ENCODE measurements around the gene DIMT1. TPM values are rescaled to one million over a fixed set of nuclear protein-coding genes. Genes with fewer than 3 reads are reported as not detected.

The DIMT1 gene
- total and polyA plus RNA-seq, 4 experiments from 2014 or later: 27.9 to 53.5 (median 40.3) TPM

DNA sequence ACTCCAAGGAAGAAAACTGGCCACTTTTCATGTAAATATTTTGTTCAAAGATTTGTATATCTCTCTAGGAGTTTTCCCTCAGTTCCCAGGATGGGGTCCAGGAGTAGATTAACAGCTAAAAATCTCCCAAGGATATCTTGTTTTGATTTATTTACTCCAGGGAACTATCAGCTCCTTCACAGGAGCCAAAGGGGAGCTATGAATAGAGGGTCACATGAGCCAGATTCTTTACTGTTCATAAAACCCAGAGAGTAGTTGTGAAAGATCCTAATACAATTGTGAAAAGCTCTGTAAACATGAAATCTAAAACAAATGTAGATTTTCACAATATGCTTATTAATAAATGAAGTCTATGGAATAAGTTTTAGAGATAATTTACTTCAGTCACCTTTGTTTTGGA, 16.9 kb downstream of the DIMT1 start:
- Mint-ChIP-seq H3K36me3 (peaks cover 30 to 63% of the 10 kb centered on the region in 2 donors), H3K4me1 (peaks cover 0 to 4% (median 0%) of the 10 kb centered on the region in 4 donors), H3K27ac (peak overlapping the region in 5 of 7 donors; percentile 26 to 54 (median 48)), H3K9me3 (no peaks in the 10 kb centered on the region), H3K4me3 (no peak overlapping the region), H3K27me3 (no peaks in the 10 kb centered on the region)
- ChIA-PET CTCF (ENCODE audit: partially characterized antibody) (interaction anchor here (0.8 to 1.8 kb wide), 4 partner anchors 8 to 163 kb away, joined by 3 to 6 read pairs (median 4); partner anchors contain the start of gene IPO11), POLR2A (ENCODE audit: partially characterized antibody) (interaction anchor here (3.2 kb wide), 1 partner anchor 16 kb away, joined by 25 read pairs; the partner anchor contains the start of gene DIMT1)
- H3K4me3 ChIP-seq (ENCODE audit: low read length in 2 of 2): no peak overlapping the region
- H3K27ac ChIP-seq (ENCODE audit: low read depth, low read length): no peak overlapping the region
- no peaks in the 10 kb centered on the region for H3K4me1 ChIP-seq (ENCODE audit: insufficient read depth, low read length)
- H3K9me3 ChIP-seq (ENCODE audit: control insufficient read depth in 1 of 2, low read length in 2 of 2): no peaks in the 10 kb centered on the region
- no peak for DNase-seq
- H3K27me3 ChIP-seq (ENCODE audit: insufficient read depth, low read length): no peaks in the 10 kb centered on the region
- intact Hi-C loops (cut with micrococcal nuclease): no loop called here
- H3K36me3 ChIP-seq (ENCODE audit: insufficient read depth, low read length): peaks cover 48% of the 10 kb centered on the region

DNA sequence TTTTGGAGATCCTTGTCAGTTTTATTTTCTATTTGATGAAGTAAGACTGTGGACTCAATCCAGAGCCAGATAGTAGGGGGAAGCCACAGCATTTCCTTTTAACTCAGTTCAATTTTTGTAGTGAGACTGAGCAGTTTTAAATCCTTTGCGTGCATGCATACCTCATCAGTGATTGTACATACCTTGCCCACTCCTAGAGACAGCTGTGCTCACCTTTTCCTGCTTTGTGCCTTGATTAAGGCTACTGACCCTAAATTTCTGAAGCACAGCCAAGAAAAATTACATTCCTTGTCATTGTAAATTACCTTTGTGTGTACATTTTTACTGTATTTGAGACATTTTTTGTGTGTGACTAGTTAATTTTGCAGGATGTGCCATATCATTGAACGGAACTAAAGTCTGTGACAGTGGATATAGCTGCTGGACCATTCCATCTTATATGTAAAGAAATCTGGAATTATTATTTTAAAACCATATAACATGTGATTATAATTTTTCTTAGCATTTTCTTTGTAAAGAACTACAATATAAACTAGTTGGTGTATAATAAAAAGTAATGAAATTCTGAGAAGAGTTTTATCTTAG, 17.8 kb downstream of the DIMT1 start:
- Histone ChIP-seq H3K27me3 (ENCODE audit: insufficient read depth, low read length) (no peaks in the 10 kb centered on the region), H3K36me3 (ENCODE audit: insufficient read depth, low read length) (peaks cover 54% of the 10 kb centered on the region), H3K9me3 (ENCODE audit: control insufficient read depth in 1 of 2, low read length in 2 of 2) (no peaks in the 10 kb centered on the region), H3K27ac (ENCODE audit: low read depth, low read length) (no peak overlapping the region), H3K4me3 (ENCODE audit: low read length in 2 of 2) (no peak overlapping the region), H3K4me1 (ENCODE audit: insufficient read depth, low read length) (no peaks in the 10 kb centered on the region)
- ChIA-PET POLR2A (ENCODE audit: partially characterized antibody) (interaction anchor here (3.2 kb wide), 1 partner anchor 17 kb away, joined by 25 read pairs; the partner anchor contains the start of gene DIMT1), CTCF (ENCODE audit: partially characterized antibody) (interaction anchor here (1.8 kb wide), 1 partner anchor 58 kb away, joined by 5 read pairs; no protein-coding TSS in a partner anchor)
- Mint-ChIP-seq H3K27ac (peak overlapping the region in 3 of 7 donors; percentile 6 to 54 (median 51)), H3K9me3 (no peaks in the 10 kb centered on the region), H3K4me3 (no peak overlapping the region), H3K4me1 (peaks cover 0 to 4% (median 0%) of the 10 kb centered on the region in 4 donors), H3K27me3 (no peaks in the 10 kb centered on the region), H3K36me3 (peaks cover 29 to 64% of the 10 kb centered on the region in 2 donors)
- no peak for DNase-seq
- intact Hi-C loops (cut with micrococcal nuclease): no loop called here

DNA sequence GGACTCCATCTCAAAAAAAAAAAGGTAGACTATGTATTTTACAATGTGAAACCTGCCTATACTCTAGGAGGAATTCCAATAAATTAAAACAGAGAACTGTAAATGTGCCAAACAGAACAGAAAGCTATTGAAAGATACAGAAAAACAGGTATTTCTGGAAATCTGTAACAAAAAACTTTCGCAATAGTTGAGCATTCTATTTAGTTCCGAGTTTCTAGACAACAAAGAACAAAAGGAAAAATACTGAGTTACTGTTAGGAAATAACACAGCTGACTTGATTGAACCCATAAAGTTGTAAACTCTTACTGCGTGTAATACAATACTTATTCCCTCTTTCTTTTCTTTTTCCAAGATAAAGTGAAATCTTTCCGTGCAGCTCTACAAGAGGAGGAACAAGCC, 18.6 kb downstream of the DIMT1 start:
- no peaks in the 10 kb centered on the region for H3K9me3 Mint-ChIP-seq
- Histone ChIP-seq H3K9me3 (ENCODE audit: control insufficient read depth in 1 of 2, low read length in 2 of 2) (no peaks in the 10 kb centered on the region), H3K4me3 (ENCODE audit: low read length in 2 of 2) (no peak overlapping the region), H3K27me3 (ENCODE audit: insufficient read depth, low read length) (no peaks in the 10 kb centered on the region), H3K36me3 (ENCODE audit: insufficient read depth, low read length) (peaks cover 52% of the 10 kb centered on the region), H3K27ac (ENCODE audit: low read depth, low read length) (no peak overlapping the region), H3K4me1 (ENCODE audit: insufficient read depth, low read length) (no peaks in the 10 kb centered on the region)
- H3K27ac Mint-ChIP-seq: peak overlapping the region in 2 of 7 donors; percentile 10 to 29
- H3K4me1 Mint-ChIP-seq: no peaks in the 10 kb centered on the region
- DNase-seq: no peak
- CTCF ChIA-PET (ENCODE audit: partially characterized antibody): interaction anchor here (0.9 kb wide), 1 partner anchor 41 kb away, joined by 3 read pairs; no protein-coding TSS in a partner anchor
- no peak overlapping the region for H3K4me3 Mint-ChIP-seq
- H3K27me3 Mint-ChIP-seq: no peaks in the 10 kb centered on the region
- intact Hi-C loops (cut with micrococcal nuclease): no loop called here
- H3K36me3 Mint-ChIP-seq: peaks cover 35 to 64% of the 10 kb centered on the region in 2 donors
- POLR2A ChIA-PET (ENCODE audit: partially characterized antibody): interaction anchor here (1.0 to 3.2 kb wide), 3 partner anchors 18 to 23 kb away, joined by 3 to 25 read pairs (median 5); partner anchors contain the start of gene DIMT1

DNA sequence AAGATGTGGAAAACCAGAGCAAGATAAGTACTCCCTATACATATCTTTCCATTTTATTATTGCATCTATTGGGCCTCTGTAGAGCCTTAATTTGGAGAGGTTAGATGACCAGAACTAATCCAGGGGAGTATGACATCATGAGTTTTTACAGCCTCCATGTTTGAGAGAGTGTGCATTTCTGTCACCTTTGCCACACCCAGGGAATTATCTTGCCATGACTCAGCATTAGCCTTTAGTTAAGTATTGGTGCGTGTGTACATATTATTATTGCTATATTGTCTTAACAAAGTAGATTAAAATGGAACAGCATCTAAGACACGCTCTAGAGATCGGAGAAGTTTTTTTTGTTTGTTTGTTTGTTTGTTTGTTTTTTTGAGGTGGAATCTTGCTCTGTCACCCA, 27.6 kb downstream of the DIMT1 start:
- CTCF ChIA-PET (ENCODE audit: partially characterized antibody): no interaction called here
- no peak for DNase-seq
- no peak overlapping the region for H3K27ac ChIP-seq (ENCODE audit: low read depth, low read length)
- Mint-ChIP-seq H3K9me3 (no peaks in the 10 kb centered on the region), H3K4me1 (peaks cover 0 to 2% (median 0%) of the 10 kb centered on the region in 4 donors), H3K27ac (peak overlapping the region in 2 of 7 donors; percentile 35 to 75), H3K36me3 (peaks cover 24 to 71% of the 10 kb centered on the region in 2 donors), H3K4me3 (no peak overlapping the region), H3K27me3 (no peaks in the 10 kb centered on the region)
- H3K9me3 ChIP-seq (ENCODE audit: control insufficient read depth in 1 of 2, low read length in 2 of 2): no peaks in the 10 kb centered on the region
- H3K36me3 ChIP-seq (ENCODE audit: insufficient read depth, low read length): peaks cover 60% of the 10 kb centered on the region
- POLR2A ChIA-PET (ENCODE audit: partially characterized antibody): no interaction called here
- no peaks in the 10 kb centered on the region for H3K4me1 ChIP-seq (ENCODE audit: insufficient read depth, low read length)
- intact Hi-C loops (cut with micrococcal nuclease): no loop called here
- H3K4me3 ChIP-seq (ENCODE audit: low read length in 2 of 2): no peak overlapping the region
- no peaks in the 10 kb centered on the region for H3K27me3 ChIP-seq (ENCODE audit: insufficient read depth, low read length)

DNA sequence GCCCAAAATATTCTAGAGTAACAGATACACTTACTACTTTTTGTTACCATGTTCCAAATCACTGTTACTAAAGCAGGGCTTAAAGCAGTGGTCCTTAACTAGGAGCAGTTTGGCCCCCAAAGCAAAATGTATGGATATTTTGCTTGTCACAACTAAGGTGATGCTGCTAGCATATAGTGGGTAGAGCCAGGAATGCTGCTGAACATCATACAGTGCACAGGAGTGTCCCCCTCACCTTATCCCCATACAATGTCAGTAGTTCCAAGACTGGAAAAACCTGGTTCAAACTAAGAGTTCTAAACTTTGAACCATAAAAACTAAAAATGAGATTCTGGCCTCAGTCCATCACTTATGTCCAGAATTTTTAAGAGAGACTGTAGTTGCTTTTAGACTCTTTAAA, 28.1 kb downstream of the DIMT1 start:
- intact Hi-C loops (cut with micrococcal nuclease): no loop called here
- no peaks in the 10 kb centered on the region for H3K9me3 Mint-ChIP-seq
- Histone ChIP-seq H3K4me3 (ENCODE audit: low read length in 2 of 2) (no peak overlapping the region), H3K27me3 (ENCODE audit: insufficient read depth, low read length) (no peaks in the 10 kb centered on the region), H3K36me3 (ENCODE audit: insufficient read depth, low read length) (peaks cover 55% of the 10 kb centered on the region), H3K9me3 (ENCODE audit: control insufficient read depth in 1 of 2, low read length in 2 of 2) (no peaks in the 10 kb centered on the region), H3K4me1 (ENCODE audit: insufficient read depth, low read length) (no peaks in the 10 kb centered on the region), H3K27ac (ENCODE audit: low read depth, low read length) (no peak overlapping the region)
- DNase-seq: no peak
- H3K4me1 Mint-ChIP-seq: peaks cover 0 to 2% (median under 1%) of the 10 kb centered on the region in 4 donors
- peaks cover 23 to 68% of the 10 kb centered on the region in 2 donors for H3K36me3 Mint-ChIP-seq
- no peaks in the 10 kb centered on the region for H3K27me3 Mint-ChIP-seq
- peak overlapping the region in 1 of 7 donors; percentile 35 for H3K27ac Mint-ChIP-seq
- H3K4me3 Mint-ChIP-seq: no peak overlapping the region
- POLR2A ChIA-PET (ENCODE audit: partially characterized antibody): no interaction called here
- CTCF ChIA-PET (ENCODE audit: partially characterized antibody): no interaction called here

DNA sequence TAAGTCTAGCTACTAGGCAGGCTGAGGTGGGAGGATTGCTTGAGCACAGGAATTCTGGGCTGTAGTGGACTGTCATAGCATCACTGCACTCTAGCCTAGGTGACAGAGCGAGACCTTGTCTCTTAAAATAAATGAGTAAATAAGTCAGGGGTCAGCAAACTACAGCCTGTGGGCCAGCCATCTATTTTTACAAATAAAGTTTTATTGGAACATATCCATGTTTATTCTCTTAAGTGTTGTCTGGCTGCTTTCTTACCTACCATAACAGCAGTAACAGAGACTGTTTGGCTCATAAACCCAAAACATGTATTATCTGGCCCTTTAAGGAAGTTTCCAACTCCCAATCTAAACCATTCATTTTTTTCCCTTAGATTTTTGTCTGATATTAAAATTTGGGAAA, 29.6 kb downstream of the DIMT1 start:
- Histone ChIP-seq H3K27ac (ENCODE audit: low read depth, low read length) (no peak overlapping the region), H3K4me3 (ENCODE audit: low read length in 2 of 2) (no peak overlapping the region), H3K36me3 (ENCODE audit: insufficient read depth, low read length) (peaks cover 49% of the 10 kb centered on the region), H3K4me1 (ENCODE audit: insufficient read depth, low read length) (no peaks in the 10 kb centered on the region), H3K27me3 (ENCODE audit: insufficient read depth, low read length) (no peaks in the 10 kb centered on the region), H3K9me3 (ENCODE audit: control insufficient read depth in 1 of 2, low read length in 2 of 2) (no peaks in the 10 kb centered on the region)
- peak overlapping the region in 2 of 7 donors; percentile 41 to 60 for H3K27ac Mint-ChIP-seq
- H3K9me3 Mint-ChIP-seq: no peaks in the 10 kb centered on the region
- peaks cover 0 to 4% (median 1%) of the 10 kb centered on the region in 4 donors for H3K4me1 Mint-ChIP-seq
- POLR2A ChIA-PET (ENCODE audit: partially characterized antibody): no interaction called here
- CTCF ChIA-PET (ENCODE audit: partially characterized antibody): no interaction called here
- DNase-seq: no peak
- H3K27me3 Mint-ChIP-seq: no peaks in the 10 kb centered on the region
- no peak overlapping the region for H3K4me3 Mint-ChIP-seq
- intact Hi-C loops (cut with micrococcal nuclease): no loop called here
- peaks cover 21 to 62% of the 10 kb centered on the region in 2 donors for H3K36me3 Mint-ChIP-seq

DNA sequence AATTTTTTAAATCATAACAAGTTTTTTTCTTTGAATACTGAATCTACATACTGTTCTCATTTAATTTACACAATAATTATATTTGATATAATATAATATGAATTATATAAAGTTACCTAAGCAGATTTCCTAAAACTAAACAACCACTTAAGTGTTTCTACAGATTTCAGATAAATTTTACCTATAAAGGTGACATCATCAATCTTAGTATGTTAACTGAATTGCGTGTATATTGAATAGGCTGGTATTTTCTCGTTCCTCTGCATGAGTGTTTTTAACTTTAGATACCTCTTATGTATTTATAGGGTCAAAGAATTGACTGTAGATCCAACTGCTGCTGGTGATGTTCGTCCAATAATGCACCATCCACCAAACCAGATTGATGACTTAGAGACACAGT, 30.3 kb downstream of the DIMT1 start:
- ChIA-PET POLR2A (ENCODE audit: partially characterized antibody) (no interaction called here), CTCF (ENCODE audit: partially characterized antibody) (no interaction called here)
- H3K9me3 Mint-ChIP-seq: no peaks in the 10 kb centered on the region
- Histone ChIP-seq H3K36me3 (ENCODE audit: insufficient read depth, low read length) (peaks cover 45% of the 10 kb centered on the region), H3K4me3 (ENCODE audit: low read length in 2 of 2) (no peak overlapping the region), H3K27ac (ENCODE audit: low read depth, low read length) (no peak overlapping the region), H3K27me3 (ENCODE audit: insufficient read depth, low read length) (no peaks in the 10 kb centered on the region), H3K4me1 (ENCODE audit: insufficient read depth, low read length) (no peaks in the 10 kb centered on the region), H3K9me3 (ENCODE audit: control insufficient read depth in 1 of 2, low read length in 2 of 2) (no peaks in the 10 kb centered on the region)
- peak overlapping the region in 2 of 7 donors; percentile 36 to 60 for H3K27ac Mint-ChIP-seq
- no peak for DNase-seq
- peaks cover 19 to 60% of the 10 kb centered on the region in 2 donors for H3K36me3 Mint-ChIP-seq
- peaks cover 0 to 4% (median 3%) of the 10 kb centered on the region in 4 donors for H3K4me1 Mint-ChIP-seq
- intact Hi-C loops (cut with micrococcal nuclease): no loop called here
- H3K4me3 Mint-ChIP-seq: no peak overlapping the region
- no peaks in the 10 kb centered on the region for H3K27me3 Mint-ChIP-seq

Data from CD4-positive, alpha-beta memory T cell (primary cell).